TTC549 (cell line): ENCODE measurements around the gene HOXA9.

ENCODE experiments used
- FAIRE-seq: peaks from 2 replicates; lab custom pipeline; 2012; peaks lifted over from hg19 to GRCh38; lab: Jason Lieb, UNC

HOXA9 gene

GRCh38 chr7:27187475-27188385 is 22.4 kb upstream of the HOXA9 start:
- FAIRE-seq: no peak

GRCh38 chr7:27186668-27187474 is 21.5 kb upstream of the HOXA9 start:
- FAIRE-seq: no peak

GRCh38 chr7:27185854-27186667 is 20.7 kb upstream of the HOXA9 start:
- FAIRE-seq: no peak

GRCh38 chr7:27185013-27185853 is 19.9 kb upstream of the HOXA9 start, which contains the start of gene HOXA11:
HOXA11 (minus strand) TSS chr7:27185232; CDS start chr7:27185144, 88 bp downstream.
- FAIRE-seq: no peak

- no peak for FAIRE-seq
Measured at GRCh38 chr7:27184337-27185012, 19.1 kb upstream of the HOXA9 start.

- FAIRE-seq: no peak
Measured at GRCh38 chr7:27183682-27184336, 18.5 kb upstream of the HOXA9 start.

- no peak for FAIRE-seq
Measured at GRCh38 chr7:27182861-27183681, 17.7 kb upstream of the HOXA9 start.

GRCh38 chr7:27182285-27182841 is 17.0 kb upstream of the HOXA9 start:
- no peak for FAIRE-seq

GRCh38 chr7:27181795-27182275 is 16.5 kb upstream of the HOXA9 start:
- no peak for FAIRE-seq

- no peak for FAIRE-seq
Measured at GRCh38 chr7:27180431-27181420, 15.4 kb upstream of the HOXA9 start.

GRCh38 chr7:27179503-27180430 is 14.4 kb upstream of the HOXA9 start:
- no peak for FAIRE-seq

GRCh38 chr7:27179030-27179429 is 13.7 kb upstream of the HOXA9 start:
- no peak for FAIRE-seq

GRCh38 chr7:27178366-27178765 is 13.0 kb upstream of the HOXA9 start:
- FAIRE-seq: no peak

- FAIRE-seq: no peak
Measured at GRCh38 chr7:27177795-27178320, 12.5 kb upstream of the HOXA9 start.

- FAIRE-seq: no peak
Measured at GRCh38 chr7:27176962-27177794, 11.8 kb upstream of the HOXA9 start.
